ENCODE measurements around the gene AAMDC. TPM values are rescaled to one million over a fixed set of nuclear protein-coding genes. Genes with fewer than 3 reads are reported as not detected.

The AAMDC gene
- total RNA-seq (2014; rRNA removed; shearing (Covaris generic)) = 18.7 and 24.7 TPM in 2 replicates

- peak; percentile 99 for DNase-seq (ENCODE audit: low spot score)
Observed at GRCh38 chr11:77820565-77821348, at the start of gene AAMDC, which contains the start of gene RSF1. Gene AAMDC (plus strand): TSS chr11:77821144. CDS start chr11:77842497, 21,353 bp downstream. Gene RSF1 (minus strand): TSS chr11:77820722. CDS start chr11:77820714, 8 bp downstream.

- no peak for DNase-seq (ENCODE audit: low spot score)
Observed at GRCh38 chr11:77775936-77776335, 45.0 kb upstream of the AAMDC start.

GRCh38 chr11:77776455-77776854 lies 44.5 kb upstream of the AAMDC start:
- peak; percentile 61 for DNase-seq (ENCODE audit: low spot score)

GRCh38 chr11:77778118-77778517 lies 42.8 kb upstream of the AAMDC start:
- no peak for DNase-seq (ENCODE audit: low spot score)

- DNase-seq (ENCODE audit: low spot score) = no peak
Observed at GRCh38 chr11:77778549-77778948, 42.4 kb upstream of the AAMDC start.

GRCh38 chr11:77779935-77780334 lies 41.0 kb upstream of the AAMDC start:
- DNase-seq (ENCODE audit: low spot score) = peak; percentile 24

GRCh38 chr11:77783025-77783424 lies 37.9 kb upstream of the AAMDC start:
- no peak for DNase-seq (ENCODE audit: low spot score)

GRCh38 chr11:77784572-77784971 lies 36.4 kb upstream of the AAMDC start:
- no peak for DNase-seq (ENCODE audit: low spot score)

GRCh38 chr11:77789061-77789730 lies 31.7 kb upstream of the AAMDC start:
- DNase-seq (ENCODE audit: low spot score) = no peak

- DNase-seq (ENCODE audit: low spot score) = no peak
Observed at GRCh38 chr11:77789731-77790476, 31.0 kb upstream of the AAMDC start.

- DNase-seq (ENCODE audit: low spot score) = no peak
Observed at GRCh38 chr11:77791301-77791700, 29.6 kb upstream of the AAMDC start.

GRCh38 chr11:77793972-77794371 lies 27.0 kb upstream of the AAMDC start:
- DNase-seq (ENCODE audit: low spot score) = no peak

- DNase-seq (ENCODE audit: low spot score) = no peak
Observed at GRCh38 chr11:77799338-77799737, 21.6 kb upstream of the AAMDC start.

- no peak for DNase-seq (ENCODE audit: low spot score)
Observed at GRCh38 chr11:77800449-77800848, 20.5 kb upstream of the AAMDC start.

- DNase-seq (ENCODE audit: low spot score) = no peak
Observed at GRCh38 chr11:77801477-77801876, 19.5 kb upstream of the AAMDC start.

GRCh38 chr11:77806415-77806814 lies 14.5 kb upstream of the AAMDC start:
- DNase-seq (ENCODE audit: low spot score) = no peak

GRCh38 chr11:77806993-77807392 lies 14.0 kb upstream of the AAMDC start:
- DNase-seq (ENCODE audit: low spot score) = no peak

GRCh38 chr11:77813256-77813655 lies 7.7 kb upstream of the AAMDC start:
- DNase-seq (ENCODE audit: low spot score) = no peak

- DNase-seq (ENCODE audit: low spot score) = no peak
Observed at GRCh38 chr11:77814848-77815247, 6.1 kb upstream of the AAMDC start.

GRCh38 chr11:77815459-77815858 lies 5.5 kb upstream of the AAMDC start:
- DNase-seq (ENCODE audit: low spot score) = no peak

- peak; percentile 86 for DNase-seq (ENCODE audit: low spot score)
Observed at GRCh38 chr11:77819411-77819920, 1.5 kb upstream of the AAMDC start.
